ENCODE measurements around the gene MMP15. TPM values are rescaled to one million over a fixed set of nuclear protein-coding genes. Genes with fewer than 3 reads are reported as not detected.

The MMP15 gene
- total and polyA plus RNA-seq, 2 donors (not counting 3 experiments of a cell fraction or from before 2014, with no cell fraction given), result 12.6 to 16.0 TPM

GRCh38 chr16:58002416-58002800 lies 23.1 kb upstream of the MMP15 start:
- Histone ChIP-seq H3K4me1 (ENCODE audit: control insufficient read depth, extremely low read depth, insufficient read depth, low read length) (peaks cover 17% of the 10 kb centered on the region), H3K36me3 (ENCODE audit: control insufficient read depth in 2 of 2, extremely low read depth in 1 of 2, insufficient read depth in 2 of 2, low read length in 2 of 2) (peaks cover 0 to 2% of the 10 kb centered on the region in 2 experiments), H3K79me2 (ENCODE audit: control insufficient read depth, insufficient read depth, low read length) (peaks cover 4% of the 10 kb centered on the region), H2AFZ (ENCODE audit: low read depth, low read length) (no peak overlapping the region), H3K4me3 (replicated peaks in 1 of 3; ENCODE audit: insufficient read depth in 1 of 3, low read depth in 1 of 3, low read length in 3 of 3) (no peak overlapping the region), H3K9me1 (replicated peaks; ENCODE audit: control insufficient read depth, extremely low read depth, insufficient read depth, low read length) (no peaks in the 10 kb centered on the region), H3K9ac (replicated peaks; ENCODE audit: extremely low read depth, insufficient read depth, low read length) (no peak overlapping the region), H3K9me3 (replicated peaks; ENCODE audit: control insufficient read depth, insufficient read depth, low read length) (no peaks in the 10 kb centered on the region), H3K27ac (ENCODE audit: insufficient read depth, low read depth, low read length) (no peak overlapping the region), H4K20me1 (replicated peaks; ENCODE audit: control insufficient read depth, extremely low read depth, insufficient read depth, low read length) (no peaks in the 10 kb centered on the region), H3K4me2 (ENCODE audit: insufficient read depth, low read length) (no peak overlapping the region), H3K27me3 (ENCODE audit: control insufficient read depth in 2 of 2, insufficient read depth in 2 of 2, low read length in 2 of 2) (no peaks in the 10 kb centered on the region)
- TF ChIP-seq MYC (IDR thresholded peaks at IDR 0.05; ENCODE audit: low read depth, low read length) (no peak), JUN (IDR thresholded peaks at IDR 0.05; ENCODE audit: borderline replicate concordance, insufficient read depth, insufficient read length, low read depth) (no peak), FOS (IDR thresholded peaks at IDR 0.05; ENCODE audit: borderline replicate concordance, insufficient read depth, low read length) (no peak), EZH2 (IDR thresholded peaks at IDR 0.05; ENCODE audit: borderline replicate concordance, low read depth, low read length, severe bottlenecking) (no peak), POLR2A (IDR thresholded peaks at IDR 0.05; ENCODE audit: low read depth, low read length) (no peak), POLR2AphosphoS5 (IDR thresholded peaks at IDR 0.05; ENCODE audit: insufficient read depth, low read depth, low read length) (no peak)
- TF ChIP-seq, protein P1, sequence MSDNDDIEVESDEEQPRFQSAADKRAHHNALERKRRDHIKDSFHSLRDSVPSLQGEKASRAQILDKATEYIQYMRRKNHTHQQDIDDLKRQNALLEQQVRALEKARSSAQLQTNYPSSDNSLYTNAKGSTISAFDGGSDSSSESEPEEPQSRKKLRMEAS (IDR thresholded peaks at IDR 0.05; ENCODE audit: insufficient read depth, insufficient read length), result no peak
- TF ChIP-seq, protein P2, sequence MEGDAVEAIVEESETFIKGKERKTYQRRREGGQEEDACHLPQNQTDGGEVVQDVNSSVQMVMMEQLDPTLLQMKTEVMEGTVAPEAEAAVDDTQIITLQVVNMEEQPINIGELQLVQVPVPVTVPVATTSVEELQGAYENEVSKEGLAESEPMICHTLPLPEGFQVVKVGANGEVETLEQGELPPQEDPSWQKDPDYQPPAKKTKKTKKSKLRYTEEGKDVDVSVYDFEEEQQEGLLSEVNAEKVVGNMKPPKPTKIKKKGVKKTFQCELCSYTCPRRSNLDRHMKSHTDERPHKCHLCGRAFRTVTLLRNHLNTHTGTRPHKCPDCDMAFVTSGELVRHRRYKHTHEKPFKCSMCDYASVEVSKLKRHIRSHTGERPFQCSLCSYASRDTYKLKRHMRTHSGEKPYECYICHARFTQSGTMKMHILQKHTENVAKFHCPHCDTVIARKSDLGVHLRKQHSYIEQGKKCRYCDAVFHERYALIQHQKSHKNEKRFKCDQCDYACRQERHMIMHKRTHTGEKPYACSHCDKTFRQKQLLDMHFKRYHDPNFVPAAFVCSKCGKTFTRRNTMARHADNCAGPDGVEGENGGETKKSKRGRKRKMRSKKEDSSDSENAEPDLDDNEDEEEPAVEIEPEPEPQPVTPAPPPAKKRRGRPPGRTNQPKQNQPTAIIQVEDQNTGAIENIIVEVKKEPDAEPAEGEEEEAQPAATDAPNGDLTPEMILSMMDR (IDR thresholded peaks at IDR 0.05; ENCODE audit: extremely low read depth in 1 of 2, insufficient read depth in 1 of 2, low read depth in 1 of 2, low read length in 2 of 2), result no peak
- no TSS peak for BruUV-seq (replicated peaks)
- FAIRE-seq, result no peak
- no peak for DNase-seq (ENCODE audit: low read depth, low spot score)
- dilution Hi-C loops (cut with MboI; ENCODE audit: extremely low pct_ligation_motif_present, low sequenced_read_pairs) (no loop called here), intact Hi-C loops (cut with micrococcal nuclease) (loop anchor here (5.0 kb wide), 1 partner anchor 355 kb away; no protein-coding TSS in a partner anchor)
- ChIA-PET CTCF (interaction anchor here (2.4 to 3.5 kb wide), 3 partner anchors 96 to 119 kb away, joined by 9 to 36 read pairs (median 27); no protein-coding TSS in a partner anchor), POLR2A (no interaction called here)

Measured in endothelial cell of umbilical vein (primary cell).